GM21825 (cell line): ENCODE data around the gene GRIK4.
A peak's percentile ranks its signal among the peaks of the same experiment; 100 is the strongest.

Experiments used
- ATAC-seq: cut with Tn5 transposase; IDR thresholded peaks from one replicate; pipeline ENCODE4 v1.9.1; 2021; ENCODE audit warnings: mild to moderate bottlenecking, moderate library complexity; ENCODE audit not compliant: unreplicated experiment

Gene GRIK4

GRCh38 chr11:120928627-120929026, 417.1 kb downstream of the GRIK4 start:
- no peak for ATAC-seq

- ATAC-seq = no peak
Observed at GRCh38 chr11:120929090-120929489, 417.5 kb downstream of the GRIK4 start.

GRCh38 chr11:120929664-120930154, 418.2 kb downstream of the GRIK4 start:
- no peak for ATAC-seq

- ATAC-seq = no peak
Observed at GRCh38 chr11:120931057-120931779, 419.7 kb downstream of the GRIK4 start.

- no peak for ATAC-seq
Observed at GRCh38 chr11:120932305-120932915, 420.9 kb downstream of the GRIK4 start.

GRCh38 chr11:120936356-120936755, 424.8 kb downstream of the GRIK4 start:
- no peak for ATAC-seq

- ATAC-seq = no peak
Observed at GRCh38 chr11:120937501-120937900, 426.0 kb downstream of the GRIK4 start.

- ATAC-seq = no peak
Observed at GRCh38 chr11:120938260-120938659, 426.7 kb downstream of the GRIK4 start.

GRCh38 chr11:120940160-120940848, 428.8 kb downstream of the GRIK4 start:
- no peak for ATAC-seq

GRCh38 chr11:120941000-120941399, 429.5 kb downstream of the GRIK4 start:
- ATAC-seq = no peak

- ATAC-seq = no peak
Observed at GRCh38 chr11:120942701-120943100, 431.2 kb downstream of the GRIK4 start.

- ATAC-seq = no peak
Observed at GRCh38 chr11:120945042-120945441, 433.5 kb downstream of the GRIK4 start.

GRCh38 chr11:120950880-120951279, 439.3 kb downstream of the GRIK4 start:
- no peak for ATAC-seq

- peak; percentile 55 for ATAC-seq
Observed at GRCh38 chr11:120952461-120953434, 441.2 kb downstream of the GRIK4 start.

GRCh38 chr11:120954381-120954780, 442.8 kb downstream of the GRIK4 start:
- ATAC-seq = no peak

- no peak for ATAC-seq
Observed at GRCh38 chr11:120956710-120957495, 445.4 kb downstream of the GRIK4 start.

- ATAC-seq = no peak
Observed at GRCh38 chr11:120958185-120958584, 446.6 kb downstream of the GRIK4 start.

GRCh38 chr11:120959189-120959588, 447.6 kb downstream of the GRIK4 start:
- ATAC-seq = no peak

GRCh38 chr11:120964857-120965256, 453.3 kb downstream of the GRIK4 start:
- ATAC-seq = no peak

- ATAC-seq = no peak
Observed at GRCh38 chr11:120966840-120967239, 455.3 kb downstream of the GRIK4 start.
